Transverse colon (tissue), 3 donors: ENCODE results near the gene MREG.

Experiments
- EP300 ChIP-seq: sonication (generic); formaldehyde crosslinking; IDR thresholded peaks from one replicate; pipeline ENCODE4 v1.6.1; 2017; ENCODE audit warnings: antibody characterized with exemption, low read depth
- POLR2A ChIP-seq: fragments of 450-650 bp; IDR thresholded peaks from one replicate; pipeline ENCODE4 v1.6.1; 2016; ENCODE audit warnings: antibody characterized with exemption, mild to moderate bottlenecking, moderate library complexity
- TF ChIP-seq, protein P1 (sequence below), 5 experiments: fragments of 200-600 bp in 3 of 5; fragments of 450-650 bp in 2 of 5; sonication (generic) in 3 of 5; IDR thresholded peaks; 1 replicate in 2 of 5; 2 replicates in 3 of 5; pipeline ENCODE4 v1.5.1; 2016 to 2017; ENCODE audit warnings: antibody characterized with exemption in 5 of 5, inconsistent platforms in 3 of 5, mild to moderate bottlenecking in 2 of 5, moderate library complexity in 1 of 5

DNA sequence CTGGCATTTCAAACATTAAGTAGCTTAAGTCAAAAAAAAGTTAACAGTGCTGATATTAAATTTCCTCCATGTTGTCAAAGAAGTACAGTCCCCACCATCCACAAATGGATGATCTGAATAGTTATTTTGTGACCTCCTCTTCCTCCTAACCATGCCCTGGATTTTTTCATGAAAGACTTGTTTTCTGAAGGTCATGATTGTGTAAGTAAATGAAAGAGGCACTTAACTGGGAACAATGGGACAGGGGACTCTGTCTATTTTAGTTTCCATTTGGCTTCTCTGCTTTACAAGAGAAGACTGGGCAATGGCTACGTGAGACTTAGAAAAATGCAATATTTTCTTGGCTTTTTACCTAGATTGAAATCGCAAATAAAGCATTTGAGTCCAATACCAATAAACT lies 36.1 kb upstream of the MREG start:
- TF ChIP-seq EP300 (no peak), POLR2A (no peak)
- TF ChIP-seq, protein P1, sequence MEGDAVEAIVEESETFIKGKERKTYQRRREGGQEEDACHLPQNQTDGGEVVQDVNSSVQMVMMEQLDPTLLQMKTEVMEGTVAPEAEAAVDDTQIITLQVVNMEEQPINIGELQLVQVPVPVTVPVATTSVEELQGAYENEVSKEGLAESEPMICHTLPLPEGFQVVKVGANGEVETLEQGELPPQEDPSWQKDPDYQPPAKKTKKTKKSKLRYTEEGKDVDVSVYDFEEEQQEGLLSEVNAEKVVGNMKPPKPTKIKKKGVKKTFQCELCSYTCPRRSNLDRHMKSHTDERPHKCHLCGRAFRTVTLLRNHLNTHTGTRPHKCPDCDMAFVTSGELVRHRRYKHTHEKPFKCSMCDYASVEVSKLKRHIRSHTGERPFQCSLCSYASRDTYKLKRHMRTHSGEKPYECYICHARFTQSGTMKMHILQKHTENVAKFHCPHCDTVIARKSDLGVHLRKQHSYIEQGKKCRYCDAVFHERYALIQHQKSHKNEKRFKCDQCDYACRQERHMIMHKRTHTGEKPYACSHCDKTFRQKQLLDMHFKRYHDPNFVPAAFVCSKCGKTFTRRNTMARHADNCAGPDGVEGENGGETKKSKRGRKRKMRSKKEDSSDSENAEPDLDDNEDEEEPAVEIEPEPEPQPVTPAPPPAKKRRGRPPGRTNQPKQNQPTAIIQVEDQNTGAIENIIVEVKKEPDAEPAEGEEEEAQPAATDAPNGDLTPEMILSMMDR (IDR thresholded peaks at IDR 0.05) = no peak
